HG02884 (cell line): ENCODE results near the gene PHF21A.
"Not testable (repeated sequence)": the region's sequence is repeated elsewhere in the genome, so short reads cannot be mapped to it uniquely, and the experiment has no call there.

ENCODE experiments used
- ATAC-seq: cut with Tn5 transposase; IDR thresholded peaks from one replicate; pipeline ENCODE4 v1.9.1; 2021; ENCODE audit warnings: mild to moderate bottlenecking, moderate library complexity; ENCODE audit not compliant: unreplicated experiment

Gene PHF21A

DNA sequence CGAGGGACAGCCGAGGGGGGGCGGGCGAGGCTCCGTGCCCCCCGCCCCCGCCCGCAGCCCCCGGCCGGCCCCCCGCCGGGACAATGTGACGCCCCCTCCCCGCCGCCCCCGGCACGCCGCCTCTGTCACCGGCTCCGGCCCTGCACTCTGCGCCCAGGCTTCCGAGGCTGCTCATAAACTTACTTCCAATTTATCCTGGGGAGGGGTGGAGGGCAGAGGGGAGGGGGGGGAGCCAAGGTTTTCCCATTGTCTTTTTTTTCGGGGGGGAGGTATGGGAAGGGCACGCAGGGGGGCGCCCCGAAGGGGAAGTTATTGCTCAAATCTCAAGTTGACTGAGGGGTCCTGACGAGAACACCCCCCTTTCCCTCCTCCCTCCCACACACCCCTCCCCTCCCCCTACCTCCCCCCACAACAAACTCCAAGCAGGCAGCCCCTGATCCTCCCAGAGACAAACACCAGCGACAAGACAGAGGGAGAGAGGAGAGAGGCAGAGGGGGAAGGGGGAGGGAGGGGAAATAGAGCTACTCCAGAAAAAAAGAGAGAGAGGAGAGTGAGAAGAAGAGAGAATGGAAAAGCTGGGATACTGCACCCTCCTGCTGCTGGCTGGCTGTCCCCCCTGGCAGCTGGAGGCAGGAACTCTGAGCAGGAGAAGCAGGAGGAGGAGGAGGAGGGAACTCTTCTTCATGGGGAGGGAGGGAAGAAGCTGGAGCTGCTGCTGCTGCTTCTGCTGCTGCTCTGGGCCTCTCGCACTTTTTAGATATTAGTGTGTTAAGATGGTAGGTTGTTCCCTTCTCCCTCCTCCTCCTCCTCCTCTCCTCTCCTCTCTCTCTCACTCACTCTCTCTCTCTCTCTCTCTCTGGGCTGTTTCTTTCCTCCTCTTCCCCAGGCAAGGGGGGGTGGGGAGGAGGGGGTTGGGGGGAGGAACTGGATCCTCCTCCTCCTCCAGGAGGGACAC lies 631 bp downstream of the PHF21A start:
- ATAC-seq: no peak

DNA sequence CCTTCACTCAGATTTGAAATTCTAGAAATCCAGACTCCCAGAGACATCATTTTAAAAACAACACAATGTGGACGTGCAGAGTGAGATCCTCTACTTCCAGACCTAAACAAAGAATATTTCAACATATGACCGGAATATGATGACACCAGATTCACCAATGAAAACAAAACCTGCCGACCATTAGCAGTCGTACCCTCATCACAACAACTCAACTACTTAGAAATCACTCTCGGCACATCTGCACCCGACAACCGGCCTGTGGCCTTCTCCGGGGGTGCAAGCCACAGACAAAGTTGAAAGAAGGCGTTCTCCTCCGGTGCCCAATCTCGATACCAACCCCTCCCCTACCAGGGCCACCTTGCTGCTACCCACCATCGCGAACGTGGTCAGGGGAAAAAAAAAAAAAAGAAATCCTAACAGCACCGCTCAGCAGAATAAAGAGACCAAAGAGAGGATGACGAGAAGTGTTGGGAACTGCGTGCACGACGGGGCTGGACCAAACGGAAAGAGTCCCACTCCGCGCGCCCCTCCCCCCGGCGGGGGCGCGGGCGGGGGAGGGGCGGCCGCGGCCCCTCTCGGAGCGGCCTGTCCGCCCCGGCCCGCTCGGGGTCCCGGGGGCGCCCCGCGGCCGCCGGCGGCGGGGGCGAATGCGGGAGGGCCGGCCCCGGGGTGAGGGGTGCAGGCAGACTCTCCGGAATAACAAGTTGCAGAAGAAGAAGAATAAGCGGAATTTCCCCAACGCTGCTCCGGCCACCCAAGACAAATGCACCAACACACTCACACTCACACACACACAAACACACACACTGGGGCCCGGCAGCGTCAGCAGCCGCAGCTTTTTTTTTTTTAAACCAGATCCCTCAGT lies 1.7 kb downstream of the PHF21A start:
- ATAC-seq: no peak

DNA sequence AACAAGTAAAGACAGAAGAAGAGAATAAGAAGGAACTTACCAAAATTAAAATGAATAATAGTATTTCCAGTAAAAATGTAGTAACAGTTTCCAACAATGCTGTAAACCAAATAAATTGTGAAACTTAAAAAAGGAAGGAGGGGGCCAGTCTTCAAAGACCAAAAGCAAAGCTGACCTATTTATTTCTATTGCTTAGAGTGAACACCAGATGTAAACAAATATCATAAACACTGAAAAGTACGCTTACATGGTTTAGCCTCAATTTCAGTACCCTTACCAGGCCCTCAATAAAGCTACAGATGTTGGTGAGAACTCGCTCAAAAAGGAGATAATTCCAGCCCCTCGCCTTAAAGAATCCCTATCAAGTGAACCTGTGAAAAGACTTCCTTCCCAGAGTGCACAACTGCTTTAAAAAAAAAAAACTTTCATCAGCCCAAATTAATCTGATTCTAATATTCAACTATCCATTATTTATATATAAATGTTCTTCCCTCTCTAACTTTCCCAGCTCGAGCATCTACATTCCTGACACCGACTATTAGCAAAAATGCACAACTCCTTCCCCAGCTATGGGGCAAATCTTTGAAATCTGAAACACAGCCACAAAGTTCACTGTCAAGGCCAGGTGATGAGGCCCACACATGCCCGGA lies 2.4 kb downstream of the PHF21A start:
- no peak for ATAC-seq

DNA sequence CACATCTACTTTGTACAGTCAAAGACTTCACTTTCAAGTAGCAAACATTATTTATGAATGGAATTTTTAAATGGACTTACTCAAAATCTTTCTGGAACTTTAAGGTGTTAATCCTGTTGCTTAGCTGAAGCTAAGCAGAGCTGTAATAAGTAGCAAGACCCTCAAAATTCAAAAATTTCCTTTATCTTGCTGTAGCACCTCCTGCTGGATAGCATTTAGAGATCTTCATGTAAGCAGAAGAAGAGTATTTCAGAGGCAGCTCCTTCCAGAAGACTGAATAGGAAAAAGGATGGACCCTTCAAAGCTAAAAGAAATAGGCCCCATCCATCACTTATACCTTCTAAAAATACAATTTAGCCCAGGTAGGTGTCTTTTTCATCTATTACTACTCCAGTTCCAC lies 3.4 kb downstream of the PHF21A start:
- ATAC-seq: no peak

DNA sequence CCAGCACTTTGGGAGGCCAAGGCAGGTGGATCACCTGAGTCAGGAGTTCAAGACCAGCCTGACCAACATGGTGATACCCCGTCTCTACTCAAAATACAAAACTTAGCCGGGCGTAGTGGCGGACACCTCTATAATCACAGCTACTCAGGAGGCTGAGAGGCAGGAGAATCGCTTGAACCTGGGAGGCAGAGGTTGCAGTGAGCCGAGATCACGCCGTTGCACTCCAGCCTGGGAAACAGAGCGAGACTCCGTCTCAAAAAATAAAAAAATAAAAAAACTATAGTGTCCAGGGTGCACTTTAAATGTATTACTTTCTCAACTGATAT lies 4.6 kb downstream of the PHF21A start:
- ATAC-seq: not testable (repeated sequence)

DNA sequence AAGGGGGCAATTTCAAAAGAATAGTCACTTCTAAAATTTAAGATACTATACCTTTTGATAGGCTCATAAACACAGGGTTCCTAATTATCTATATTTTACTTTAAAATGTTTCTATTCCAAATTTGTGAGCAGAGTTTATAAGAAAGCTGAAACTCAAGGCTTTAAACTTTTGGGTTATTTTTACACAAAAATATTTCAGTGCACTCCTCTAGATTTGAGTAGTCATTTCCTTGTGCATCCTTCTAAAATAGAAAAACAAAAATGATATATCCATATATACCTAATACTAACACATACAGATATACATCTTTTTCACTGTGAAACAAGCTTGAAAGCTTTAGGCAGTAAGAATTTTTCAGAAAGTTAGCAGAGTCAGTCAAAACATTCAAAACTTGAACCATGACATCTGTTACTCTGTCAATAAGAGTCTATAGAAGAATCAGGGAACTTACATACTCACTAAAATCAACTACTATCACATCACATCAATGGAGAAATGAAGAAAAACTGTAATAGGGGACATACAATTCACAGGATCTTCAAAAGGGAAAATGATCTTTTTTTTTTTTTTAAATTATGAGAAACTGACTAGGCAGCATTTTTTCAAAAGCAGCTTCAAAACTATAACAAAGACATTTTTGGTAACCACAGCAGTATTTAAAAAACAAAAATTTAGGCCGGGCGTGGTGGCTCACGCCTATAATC lies 5.1 kb downstream of the PHF21A start:
- ATAC-seq: no peak

DNA sequence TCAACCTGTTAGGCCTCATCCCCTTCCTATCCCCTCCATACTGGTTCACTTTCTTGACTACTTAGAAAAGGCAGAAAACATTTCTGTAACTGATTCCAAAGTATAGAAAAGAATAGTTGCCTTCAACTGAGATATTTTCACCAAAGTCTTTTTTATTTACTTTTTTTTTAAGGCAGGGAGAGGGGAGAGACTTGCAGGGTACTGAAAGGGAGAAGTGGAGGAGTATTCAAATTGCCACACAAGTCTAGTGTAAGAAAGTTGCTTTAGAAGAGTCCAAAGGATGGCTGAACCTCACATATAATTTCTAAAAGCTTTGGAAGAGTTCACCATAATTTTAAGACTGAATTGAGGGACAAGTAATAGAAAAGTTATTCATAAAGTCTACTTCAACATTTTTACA lies 6.3 kb downstream of the PHF21A start:
- ATAC-seq: no peak

DNA sequence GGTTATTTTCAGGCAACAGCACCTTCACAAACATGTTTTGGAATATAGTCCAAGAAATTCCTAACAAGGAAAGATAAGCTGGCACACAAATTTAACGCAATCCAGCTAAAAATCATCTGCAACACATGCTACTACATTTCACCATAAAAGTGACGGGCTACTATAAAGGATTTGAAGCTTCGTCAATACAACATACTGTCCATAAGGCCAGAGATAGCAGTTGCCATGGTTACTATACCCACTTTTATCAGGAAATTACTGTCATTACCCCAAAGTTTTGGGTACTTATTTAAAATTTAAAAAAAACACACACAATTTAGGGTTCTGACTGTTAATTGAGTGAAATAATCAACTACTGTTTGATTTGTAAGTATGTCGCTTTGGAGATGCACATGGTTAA lies 6.9 kb downstream of the PHF21A start:
- ATAC-seq: no peak

DNA sequence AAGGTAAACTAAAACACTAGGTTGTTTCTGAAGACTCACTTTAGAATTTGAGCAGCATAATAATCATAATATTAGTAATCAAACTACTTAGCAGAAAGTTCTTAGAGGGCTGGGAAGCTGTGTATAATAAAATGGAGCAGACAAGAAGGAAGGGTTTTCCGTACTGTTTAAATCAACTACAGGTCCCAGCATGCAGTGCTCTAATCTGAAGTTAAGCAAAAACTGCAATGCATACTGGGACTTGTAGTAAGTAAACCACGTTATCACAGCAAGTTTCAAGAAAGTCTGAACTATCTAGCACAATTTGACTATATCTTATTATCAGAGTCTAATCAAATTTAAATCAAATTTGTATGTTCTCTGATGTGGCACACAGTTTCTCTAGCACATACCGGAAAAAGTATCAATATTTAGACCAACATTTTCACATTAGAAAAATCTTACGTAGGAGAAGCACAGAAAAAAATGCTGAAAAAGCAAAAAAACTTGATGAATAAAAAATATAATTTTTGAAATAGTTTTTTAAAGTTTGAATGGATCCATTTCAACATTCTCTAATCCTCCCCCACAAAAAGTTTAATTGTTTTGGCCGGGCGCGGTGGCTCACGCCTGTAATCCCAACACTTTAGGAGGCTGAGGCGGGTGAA lies 8.2 kb downstream of the PHF21A start:
- ATAC-seq: no peak

DNA sequence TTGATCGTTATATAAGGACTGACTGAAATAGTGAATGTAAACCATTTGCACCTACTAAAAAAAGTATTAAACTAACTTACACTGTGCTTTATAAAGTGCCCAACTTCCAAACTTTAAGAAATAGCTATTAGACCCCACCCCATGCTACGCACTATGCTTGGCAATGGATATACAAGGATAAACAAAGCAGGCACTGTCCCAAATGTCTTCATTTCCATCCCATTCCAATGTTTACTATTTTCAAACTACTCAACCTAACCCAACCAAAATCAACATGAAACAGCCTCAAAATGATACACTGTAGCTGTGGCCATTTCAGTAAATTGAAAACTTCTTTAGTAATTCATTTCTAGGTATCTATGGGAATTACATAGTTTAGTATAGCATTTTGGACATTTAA lies 12.5 kb downstream of the PHF21A start:
- ATAC-seq: no peak

DNA sequence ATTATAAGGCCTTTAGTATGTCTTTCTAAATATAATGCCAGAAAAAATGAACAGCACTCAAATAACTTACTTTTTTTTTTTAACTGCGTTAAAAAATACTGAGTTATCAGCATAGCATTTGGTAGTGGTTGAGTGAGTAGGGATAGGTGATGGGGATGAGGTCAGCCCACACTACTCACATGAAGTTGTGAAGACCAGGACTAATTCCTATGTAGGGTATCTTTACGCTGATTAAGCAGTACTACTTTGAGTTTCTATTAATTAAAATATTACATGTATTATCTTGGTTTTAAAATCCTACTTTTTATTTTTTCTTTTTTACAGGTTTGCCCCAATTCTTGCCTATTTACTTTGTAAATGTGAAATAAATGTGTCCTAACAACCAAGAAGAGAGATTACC lies 13.5 kb downstream of the PHF21A start:
- ATAC-seq: no peak

DNA sequence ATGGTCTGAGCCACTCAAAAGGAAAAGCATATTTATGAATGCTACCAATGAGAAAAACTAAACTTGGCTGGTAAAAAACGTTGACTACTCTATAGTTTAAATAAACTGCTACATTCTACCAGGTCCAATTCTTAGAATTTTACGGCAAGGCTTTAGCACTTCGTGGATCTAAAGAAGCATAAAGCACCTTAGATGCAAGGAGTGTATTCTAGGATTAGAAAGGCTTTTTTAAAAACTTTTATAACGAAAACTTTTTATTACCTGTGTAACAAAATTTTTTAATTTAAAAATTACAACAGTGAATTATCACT lies 13.9 kb downstream of the PHF21A start:
- ATAC-seq: no peak

DNA sequence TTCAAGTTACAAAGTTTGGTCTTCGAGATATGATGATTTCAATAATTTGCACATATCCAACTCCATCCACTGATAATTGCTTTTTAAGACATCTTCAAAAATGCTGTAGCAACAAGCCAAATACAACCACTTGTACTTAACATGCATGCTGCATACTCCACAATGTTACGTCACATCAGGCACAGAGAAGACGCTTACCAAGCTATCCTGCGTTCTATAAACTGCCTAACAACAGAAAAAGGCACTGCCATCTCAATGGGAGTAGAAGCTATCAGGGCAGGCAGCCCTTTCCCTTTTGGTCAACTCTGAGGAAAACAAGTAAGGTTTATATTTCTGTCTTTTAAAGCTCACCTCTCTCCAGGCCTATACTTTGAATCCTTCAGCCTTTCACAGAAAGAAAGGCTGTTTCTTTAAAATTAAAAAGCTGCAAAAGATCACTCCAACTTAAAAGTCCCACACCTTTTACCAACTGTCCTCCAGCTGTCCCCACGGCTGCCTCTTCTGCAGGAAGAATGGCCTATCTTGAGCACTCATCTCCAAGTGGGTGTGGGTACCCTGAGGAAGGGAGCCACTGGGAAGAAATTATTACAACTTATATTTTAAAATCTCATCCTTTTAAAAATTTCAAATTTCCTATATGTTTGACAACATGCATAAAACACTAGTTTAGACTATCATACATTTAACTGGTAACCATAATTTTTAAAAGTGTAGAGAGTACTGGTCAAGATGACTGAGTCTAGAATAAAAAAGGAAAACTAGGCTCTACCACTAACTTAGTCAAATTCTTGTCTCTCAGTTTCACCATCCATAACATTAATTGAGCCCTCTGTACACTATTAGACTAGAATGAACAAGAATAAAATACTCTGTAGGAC lies 14.5 kb downstream of the PHF21A start:
- no peak for ATAC-seq

DNA sequence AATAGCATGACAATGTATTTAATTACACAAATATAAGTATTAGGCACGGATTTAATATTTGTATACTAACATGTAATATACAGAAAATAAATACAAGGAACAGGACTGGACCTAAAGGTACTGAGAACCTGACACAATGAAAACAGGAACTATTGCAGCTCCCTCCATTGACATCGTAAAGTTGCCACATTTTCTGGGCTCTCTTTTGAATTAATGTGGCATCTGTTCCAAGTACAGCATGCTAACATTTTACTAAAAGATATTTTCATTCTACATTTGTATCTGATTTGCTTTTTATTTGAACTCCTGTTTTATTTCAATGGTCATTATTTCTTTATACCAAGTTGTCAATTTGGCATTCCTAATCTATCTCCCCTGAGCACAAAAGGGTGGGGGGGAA lies 15.3 kb downstream of the PHF21A start:
- ATAC-seq: no peak

DNA sequence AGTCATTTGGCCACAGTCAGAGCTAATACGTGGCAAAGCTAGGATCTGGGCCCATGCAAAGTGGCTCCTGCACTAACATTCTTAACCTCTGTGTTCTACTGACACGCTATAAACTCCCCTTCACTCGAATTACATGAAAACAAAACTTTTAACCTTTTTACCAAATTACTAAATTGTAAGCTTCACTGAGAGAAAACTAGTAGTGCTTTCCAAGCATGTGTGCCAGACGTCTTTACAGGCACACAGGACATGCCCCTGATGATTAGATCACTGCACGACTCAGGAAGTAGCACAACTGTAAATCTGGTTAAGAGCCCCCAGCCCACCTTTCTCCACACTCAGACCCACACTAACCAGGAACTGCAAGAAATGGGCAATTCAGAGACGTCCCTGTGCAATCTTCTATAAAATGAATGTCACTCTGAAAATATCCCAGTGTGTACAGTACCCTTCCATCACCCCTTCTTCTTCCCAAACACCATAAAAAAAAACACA lies 16.1 kb downstream of the PHF21A start:
- no peak for ATAC-seq

DNA sequence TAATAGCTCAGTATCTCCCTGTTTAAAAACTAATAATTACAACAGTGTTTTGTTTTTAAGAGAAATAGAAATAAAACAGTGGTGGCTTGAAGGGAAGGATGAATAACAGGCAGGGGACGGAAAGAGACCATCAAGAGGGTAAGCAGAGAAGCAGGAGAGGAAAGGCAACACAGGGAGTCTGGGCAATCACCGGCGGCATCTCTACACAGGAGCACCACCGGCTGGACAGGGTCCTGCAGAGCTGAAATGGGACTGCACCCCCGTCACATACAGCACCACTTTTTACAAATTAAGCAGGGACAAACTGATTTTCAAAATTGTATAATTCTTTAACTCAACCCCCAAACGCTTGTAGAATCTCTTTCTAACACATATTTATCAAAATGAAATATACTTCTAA lies 18.4 kb downstream of the PHF21A start:
- ATAC-seq: no peak

DNA sequence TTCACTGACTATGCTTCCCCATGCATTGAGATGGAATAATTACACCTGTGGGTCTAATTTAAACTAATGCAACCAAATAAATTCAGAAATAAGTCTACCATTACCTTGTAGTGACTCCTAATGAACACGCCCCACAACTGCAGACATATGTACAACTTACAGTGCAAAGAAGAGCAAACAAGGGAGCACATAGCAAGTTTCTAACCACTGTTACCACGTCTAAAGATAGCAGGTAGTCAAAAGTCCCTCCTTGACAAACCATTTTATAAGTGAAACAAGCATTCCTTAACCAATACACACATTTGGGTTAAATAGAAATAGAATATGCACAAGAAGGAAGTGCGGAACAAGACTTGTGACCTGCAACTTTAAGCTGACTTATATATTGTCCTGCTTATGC lies 20.6 kb downstream of the PHF21A start:
- ATAC-seq: peak; percentile 66

DNA sequence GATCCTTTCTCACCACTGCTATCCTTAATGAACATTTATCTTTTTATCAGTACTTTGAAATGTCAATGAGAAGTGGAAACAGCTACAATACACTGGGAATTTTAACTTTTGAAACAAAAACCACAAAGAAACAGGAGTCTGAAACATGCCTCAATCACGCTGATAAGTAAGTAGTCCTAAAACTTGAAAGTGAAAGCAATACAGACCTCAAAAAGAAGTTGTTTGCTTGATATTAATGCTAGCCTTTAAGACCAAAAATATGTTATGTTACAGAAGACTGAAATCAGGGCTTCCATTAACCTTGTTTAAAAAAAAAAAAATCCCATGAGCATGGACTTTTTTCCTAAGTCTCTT lies 21.3 kb downstream of the PHF21A start:
- no peak for ATAC-seq

DNA sequence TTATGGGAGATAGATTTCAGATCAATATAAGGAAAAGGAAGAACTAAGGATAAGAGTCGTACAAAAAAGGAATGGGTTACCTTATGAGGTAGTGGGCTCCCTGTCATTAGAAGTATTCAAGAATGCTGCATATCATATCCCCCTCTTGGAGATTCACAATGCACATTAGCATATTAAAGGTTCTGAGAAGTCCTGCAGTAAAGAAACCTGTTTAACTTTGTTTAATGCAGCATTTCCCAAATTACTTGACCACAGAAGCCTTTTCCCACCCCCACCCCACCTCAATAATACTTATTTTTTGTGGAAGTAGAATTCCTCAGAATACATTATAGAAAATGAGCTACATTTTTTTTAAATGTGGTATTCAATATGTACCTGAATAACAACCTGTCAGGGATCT lies 30.9 kb downstream of the PHF21A start:
- no peak for ATAC-seq

DNA sequence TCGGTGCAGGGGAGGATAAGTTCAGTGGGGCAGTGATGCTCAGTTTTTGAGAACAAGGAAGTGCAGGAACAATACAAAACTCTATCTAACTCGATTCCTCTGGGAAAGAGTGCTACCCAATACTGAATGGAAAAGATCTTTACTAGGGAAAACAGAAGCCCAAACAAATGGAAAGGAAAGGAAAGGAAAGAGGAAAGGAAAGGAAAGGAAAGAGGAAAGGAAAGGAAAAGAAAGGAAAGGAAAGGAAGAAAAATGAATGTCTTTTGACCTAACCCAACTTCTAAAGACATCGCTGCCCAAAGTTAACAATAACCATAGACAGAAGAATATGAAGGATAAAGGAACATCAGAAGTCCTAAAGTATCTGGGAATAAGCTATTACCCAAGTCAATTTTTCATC lies 41.6 kb downstream of the PHF21A start:
- ATAC-seq: no peak
